Umbilical cord (tissue), 2 donors: ENCODE measurements around the gene KBTBD7. TPM values are rescaled to one million over a fixed set of nuclear protein-coding genes. Genes with fewer than 3 reads are reported as not detected.

Experiments used
- DNase-seq: peaks from one replicate; pipeline ENCODE4 v3.0.0-alpha.2; 2015; ENCODE audit warnings: low spot score
- total RNA-seq: library from RNA; depleted of rRNA; stranded (reverse); fragments of >200 nt; gene quantifications from one replicate; pipeline ENCODE4 v1.2.3, GENCODE V29; 2014; ENCODE audit warnings: low replicate concordance; ENCODE audit not compliant: insufficient read depth

The KBTBD7 gene, protein sequence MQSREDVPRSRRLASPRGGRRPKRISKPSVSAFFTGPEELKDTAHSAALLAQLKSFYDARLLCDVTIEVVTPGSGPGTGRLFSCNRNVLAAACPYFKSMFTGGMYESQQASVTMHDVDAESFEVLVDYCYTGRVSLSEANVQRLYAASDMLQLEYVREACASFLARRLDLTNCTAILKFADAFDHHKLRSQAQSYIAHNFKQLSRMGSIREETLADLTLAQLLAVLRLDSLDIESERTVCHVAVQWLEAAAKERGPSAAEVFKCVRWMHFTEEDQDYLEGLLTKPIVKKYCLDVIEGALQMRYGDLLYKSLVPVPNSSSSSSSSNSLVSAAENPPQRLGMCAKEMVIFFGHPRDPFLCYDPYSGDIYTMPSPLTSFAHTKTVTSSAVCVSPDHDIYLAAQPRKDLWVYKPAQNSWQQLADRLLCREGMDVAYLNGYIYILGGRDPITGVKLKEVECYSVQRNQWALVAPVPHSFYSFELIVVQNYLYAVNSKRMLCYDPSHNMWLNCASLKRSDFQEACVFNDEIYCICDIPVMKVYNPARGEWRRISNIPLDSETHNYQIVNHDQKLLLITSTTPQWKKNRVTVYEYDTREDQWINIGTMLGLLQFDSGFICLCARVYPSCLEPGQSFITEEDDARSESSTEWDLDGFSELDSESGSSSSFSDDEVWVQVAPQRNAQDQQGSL
- total RNA-seq = 14.7 TPM

GRCh38 chr13:41193919-41194824 is at the start of gene KBTBD7:
TSS of gene KBTBD7 (minus strand) at chr13:41194569. CDS start at chr13:41194257, 312 bp downstream.
- DNase-seq = peak; percentile 98

DNA sequence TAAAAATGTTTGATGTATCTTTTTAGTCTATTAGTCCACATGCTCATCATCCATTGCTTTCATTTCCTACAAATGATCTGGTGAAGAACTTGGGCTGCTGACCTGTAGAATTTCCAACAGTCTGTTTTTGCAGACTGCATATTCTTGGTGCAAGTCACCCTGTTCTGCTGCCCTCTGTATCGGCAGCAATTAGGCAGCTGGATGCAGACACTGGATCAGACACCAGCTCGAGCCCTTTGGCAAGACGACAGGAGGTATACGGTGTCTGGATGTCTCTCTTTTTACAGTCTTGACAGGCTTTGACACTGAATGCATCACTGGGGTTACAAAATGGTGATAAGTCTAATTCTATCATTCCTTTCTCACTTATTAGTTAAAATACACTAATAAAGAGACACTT is 47.3 kb upstream of the KBTBD7 start:
- DNase-seq = no peak

GRCh38 chr13:41236369-41236768 is 42.0 kb upstream of the KBTBD7 start:
- no peak for DNase-seq

GRCh38 chr13:41232578-41233480 is 38.5 kb upstream of the KBTBD7 start:
- no peak for DNase-seq

DNA sequence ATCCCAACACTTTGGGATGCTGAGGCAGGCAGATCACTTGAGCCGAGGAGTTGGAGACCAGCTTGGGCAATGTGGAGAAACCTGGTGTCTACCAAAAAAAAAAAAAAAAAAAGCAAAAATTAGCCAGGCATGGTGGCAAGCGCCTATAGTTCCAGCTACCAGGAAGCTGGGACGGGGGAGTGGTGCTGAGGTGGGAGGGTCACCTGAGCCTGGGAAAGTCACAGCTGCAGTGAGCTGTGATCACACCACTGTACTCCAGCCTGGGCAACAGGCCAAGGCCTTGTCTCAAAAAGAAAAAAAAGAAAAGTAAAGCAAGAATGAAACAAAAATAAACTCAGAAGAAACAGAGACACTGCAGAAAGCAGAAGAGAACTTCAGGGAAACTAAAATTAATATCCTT is 37.4 kb upstream of the KBTBD7 start:
- DNase-seq = no peak

DNA sequence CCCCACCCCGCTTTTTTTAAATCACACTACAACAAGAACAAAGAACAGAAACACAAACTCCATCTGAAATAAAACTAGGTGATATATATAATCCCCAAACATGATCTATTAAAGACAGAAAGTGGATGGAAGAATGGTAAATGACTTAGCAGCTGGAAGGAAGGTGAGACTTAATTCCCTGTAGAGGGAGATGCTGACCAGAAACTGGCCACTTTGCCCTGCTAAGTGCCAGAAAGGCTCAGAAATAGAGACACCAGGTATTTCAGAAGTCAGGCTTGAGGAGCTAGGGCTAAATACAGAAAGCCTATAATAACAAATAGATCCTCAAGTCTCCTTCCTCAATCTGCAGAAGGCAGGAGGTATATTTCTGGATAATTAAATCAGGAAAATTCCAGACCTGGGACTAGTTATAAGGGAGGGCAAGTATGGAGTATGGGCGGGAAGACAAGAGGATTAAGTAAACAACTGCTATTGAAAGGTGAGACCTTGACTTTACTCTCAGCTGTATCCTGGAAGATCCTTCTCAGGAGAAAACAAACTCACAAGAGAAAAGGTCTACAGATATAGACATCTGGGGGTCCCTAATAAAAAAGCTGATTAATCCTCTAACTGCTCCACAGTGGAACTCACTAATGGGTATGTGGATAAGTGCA is 36.8 kb upstream of the KBTBD7 start:
- DNase-seq = no peak

DNA sequence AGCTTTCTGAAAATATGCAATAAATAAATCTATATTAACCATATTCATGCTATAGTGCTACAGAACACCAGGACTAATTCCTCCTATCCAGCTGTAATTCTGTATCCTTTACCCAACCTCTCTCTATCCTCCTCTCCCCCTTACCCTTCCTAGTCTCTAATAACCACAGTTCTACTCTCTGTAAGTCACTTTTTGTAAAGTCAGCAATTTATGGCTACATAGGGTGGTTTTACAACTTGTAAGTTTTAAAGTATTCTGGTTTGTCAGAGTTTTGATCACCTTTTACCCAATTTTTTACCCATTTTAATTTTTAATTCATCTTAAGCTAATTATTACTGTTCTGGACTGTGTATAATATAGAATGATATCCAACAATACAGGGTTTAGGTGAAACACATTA is 35.0 kb upstream of the KBTBD7 start:
- DNase-seq = no peak

DNA sequence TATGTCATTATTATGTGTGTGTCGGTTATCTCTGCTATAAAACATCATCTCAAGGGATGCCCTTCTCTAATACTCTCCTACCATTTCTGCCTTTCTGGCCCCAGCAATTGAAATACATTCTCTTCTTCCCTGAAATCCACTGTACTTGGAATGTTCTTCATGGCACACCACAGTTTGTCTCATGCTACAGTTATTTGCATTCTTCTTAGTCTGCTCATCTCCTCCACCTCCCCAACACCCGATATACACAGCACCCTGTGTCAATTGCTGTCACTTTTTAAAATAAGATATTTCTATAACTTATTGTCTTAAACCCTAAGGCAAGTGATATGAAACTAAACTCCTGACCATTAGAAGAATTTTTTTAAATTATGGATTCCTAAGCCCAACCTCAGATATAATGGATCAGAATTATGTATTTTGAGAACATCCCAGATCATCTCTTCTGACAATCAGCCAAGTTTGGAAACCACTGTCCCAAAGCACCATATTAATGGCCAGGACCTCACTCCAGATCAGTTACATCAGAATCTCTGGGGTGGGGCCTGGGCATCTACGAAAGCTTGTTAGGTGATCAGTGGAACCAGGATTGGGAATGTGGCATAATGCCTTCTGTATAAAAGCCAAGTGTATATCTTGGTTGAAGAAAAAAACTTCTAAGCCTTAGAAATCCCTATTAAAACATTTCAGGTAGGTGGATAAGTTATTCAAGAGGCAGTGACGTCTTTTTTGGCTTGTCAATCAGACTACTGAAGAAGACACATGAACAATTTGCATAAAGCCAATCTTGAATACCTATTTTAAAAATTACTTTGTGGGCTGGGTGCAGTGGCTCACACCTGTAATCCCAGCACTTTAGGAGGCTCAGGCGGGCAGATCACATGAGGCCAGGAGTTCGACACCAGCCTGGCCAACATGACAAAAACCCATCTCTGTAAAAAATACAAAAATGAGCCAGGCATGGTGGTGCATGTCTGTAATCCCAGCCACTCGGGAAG is 30.0 kb upstream of the KBTBD7 start:
- DNase-seq = no peak

- DNase-seq = peak; percentile 53
Observed at GRCh38 chr13:41222259-41222852, 28.0 kb upstream of the KBTBD7 start.

DNA sequence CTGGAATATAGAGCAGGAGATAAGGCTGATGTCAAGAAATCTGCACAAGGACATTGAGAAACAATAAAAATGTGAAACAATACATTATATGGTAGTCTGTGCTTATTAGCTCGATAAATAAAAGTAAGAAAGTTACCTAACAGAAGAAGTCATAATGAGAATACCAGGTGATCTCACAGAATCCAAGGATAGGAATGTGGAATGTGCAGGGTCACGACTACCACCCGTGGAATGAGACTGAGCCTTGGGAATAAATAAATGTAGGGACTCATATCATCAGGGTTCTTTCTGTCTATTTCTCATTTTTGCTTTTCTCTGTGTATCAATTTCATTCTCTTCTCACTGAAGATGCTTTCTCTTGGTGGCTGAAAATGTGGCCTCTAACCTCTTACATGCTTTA is 26.0 kb upstream of the KBTBD7 start:
- no peak for DNase-seq

GRCh38 chr13:41216160-41216559 is 21.8 kb upstream of the KBTBD7 start:
- DNase-seq = no peak

- DNase-seq = no peak
Observed at GRCh38 chr13:41213919-41214318, 19.6 kb upstream of the KBTBD7 start.

DNA sequence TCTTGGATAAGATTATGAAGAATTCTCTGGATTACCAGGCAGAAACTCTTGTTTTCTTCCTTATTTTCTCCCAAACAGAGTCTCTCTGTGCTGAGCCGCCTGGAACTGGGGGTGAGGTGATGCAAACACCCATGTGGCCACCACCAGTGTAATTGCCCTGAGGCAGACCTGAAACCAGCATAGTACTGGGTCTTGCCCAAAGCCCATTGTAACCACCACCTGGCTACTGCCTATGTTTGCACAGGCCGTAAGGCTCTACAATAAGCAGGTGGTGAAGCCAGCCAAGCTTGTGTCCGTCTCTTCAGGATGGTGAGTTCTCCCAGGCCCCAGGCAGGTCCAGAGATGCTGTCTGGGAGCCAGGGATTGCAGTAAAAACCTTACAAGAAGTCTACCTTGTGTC is 18.9 kb upstream of the KBTBD7 start:
- no peak for DNase-seq

GRCh38 chr13:41212881-41213280 is 18.5 kb upstream of the KBTBD7 start:
- no peak for DNase-seq

GRCh38 chr13:41211062-41211461 is 16.7 kb upstream of the KBTBD7 start:
- DNase-seq = no peak

DNA sequence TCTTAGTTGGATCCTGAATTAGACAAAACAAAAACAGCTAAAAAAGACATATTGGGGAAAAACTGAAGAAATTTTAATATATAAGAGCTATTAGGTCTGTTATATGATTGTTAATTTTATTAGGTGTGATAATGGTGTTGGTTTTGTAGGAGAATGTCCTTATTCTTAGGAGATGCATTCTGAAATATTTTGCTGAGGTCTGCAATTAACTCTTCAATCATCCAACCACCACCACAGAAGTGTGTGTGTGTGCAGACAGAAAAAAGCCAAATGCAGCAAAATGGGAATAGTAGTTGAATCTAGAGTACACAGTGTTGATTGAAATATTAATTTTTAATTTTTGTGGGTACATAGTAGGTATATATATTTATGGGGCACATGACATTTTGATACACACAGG is 12.1 kb upstream of the KBTBD7 start:
- no peak for DNase-seq

DNA sequence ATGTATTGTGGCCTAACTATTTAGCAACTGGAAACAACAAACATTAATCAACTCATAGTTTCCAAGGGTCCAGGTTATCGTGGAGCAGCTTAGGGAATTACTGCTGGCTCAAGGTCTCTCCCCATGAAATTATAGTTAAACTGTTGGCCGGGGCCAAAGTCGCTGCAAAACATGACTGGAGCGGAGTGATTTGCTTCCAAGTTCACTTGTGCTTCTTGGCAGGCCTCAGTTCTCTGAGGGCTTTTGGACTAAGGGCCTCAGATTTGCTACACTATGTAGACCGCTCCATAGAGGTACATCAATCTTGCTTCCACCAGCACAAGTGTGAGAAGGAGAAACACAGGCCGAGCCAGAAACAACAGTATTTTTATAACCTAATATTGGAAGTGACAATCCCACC is 9.4 kb upstream of the KBTBD7 start:
- no peak for DNase-seq

GRCh38 chr13:41200126-41200525 is 5.8 kb upstream of the KBTBD7 start:
- no peak for DNase-seq

DNA sequence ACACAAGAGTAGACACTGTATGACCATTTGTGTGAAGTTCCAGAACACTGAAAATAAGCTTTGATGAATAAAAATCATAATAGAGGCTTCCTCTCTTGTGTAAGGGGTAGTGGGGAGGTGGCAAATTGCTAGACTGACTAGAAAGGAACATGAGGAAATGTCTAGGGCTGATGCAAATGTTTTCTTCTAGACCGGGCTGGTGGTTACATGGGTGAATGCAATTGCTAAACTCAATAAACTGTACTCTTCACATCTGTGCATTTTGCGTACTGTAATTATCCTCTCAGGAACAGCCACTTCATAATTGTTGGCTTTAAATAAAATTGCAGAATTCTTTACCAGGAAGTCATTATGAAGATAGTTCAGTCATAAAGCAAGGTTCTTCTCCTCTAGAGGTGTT is 5.2 kb upstream of the KBTBD7 start:
- no peak for DNase-seq
